KMS-11 (cell line): ENCODE measurements around the gene PPP1R1C.

Source experiments
- H2AFZ ChIP-seq: fragments of 200-600 bp; sonication (generic); 2 replicates; pipeline ENCODE4 v1.6.1; 2016; ENCODE audit warnings: antibody characterized with exemption, mixed run types, low read depth
- H3K27ac ChIP-seq: fragments of 200-600 bp; sonication (generic); 2 replicates; pipeline ENCODE4 v1.6.1; 2016; ENCODE audit warnings: mild to moderate bottlenecking, mixed run types
- H3K27me3 ChIP-seq: fragments of 200-600 bp; sonication (generic); 2 replicates; pipeline ENCODE4 v1.6.1; 2017; ENCODE audit warnings: mild to moderate bottlenecking, low read depth, mixed run types, moderate library complexity; ENCODE audit not compliant: insufficient read depth
- H3K36me3 ChIP-seq: fragments of 200-600 bp; sonication (generic); 2 replicates; pipeline ENCODE4 v1.6.1; 2017; ENCODE audit warnings: mild to moderate bottlenecking, mixed run types; ENCODE audit not compliant: insufficient read depth
- H3K4me1 ChIP-seq: fragments of 200-600 bp; sonication (generic); 2 replicates; pipeline ENCODE4 v1.6.1; 2016; ENCODE audit warnings: mild to moderate bottlenecking, low read depth, mixed run types; ENCODE audit not compliant: poor library complexity, severe bottlenecking
- H3K4me2 ChIP-seq: fragments of 200-600 bp; sonication (generic); 2 replicates; pipeline ENCODE4 v1.7.0; 2016; ENCODE audit warnings: mild to moderate bottlenecking, mixed run types
- H3K4me3 ChIP-seq: fragments of 200-600 bp; sonication (generic); IDR thresholded peaks from 2 replicates; pipeline ENCODE4 v1.6.1; 2017; ENCODE audit warnings: low read depth, low read length, mixed read lengths; ENCODE audit not compliant: insufficient read depth
- H3K79me2 ChIP-seq: fragments of 200-600 bp; sonication (generic); 2 replicates; pipeline ENCODE4 v1.6.1; 2016; ENCODE audit warnings: low read depth, mixed run types; ENCODE audit not compliant: insufficient read depth
- H3K9ac ChIP-seq: fragments of 200-600 bp; sonication (generic); 2 replicates; pipeline ENCODE4 v1.6.1; 2016; ENCODE audit warnings: mild to moderate bottlenecking, mixed run types
- H4K20me1 ChIP-seq: fragments of 200-600 bp; sonication (generic); 2 replicates; pipeline ENCODE4 v1.6.1; 2016; ENCODE audit warnings: mild to moderate bottlenecking, mixed run types; ENCODE audit not compliant: insufficient read depth
- TF ChIP-seq, protein P1 (sequence below): fragments of 200-600 bp; sonication (generic); conservative IDR thresholded peaks from 2 replicates; pipeline ENCODE4 v1.6.1; 2017; ENCODE audit warnings: low read depth, mild to moderate bottlenecking, antibody characterized with exemption, low read length, moderate library complexity, mixed read lengths

The PPP1R1C gene

GRCh38 chr2:182113334-182113733 is 127.7 kb downstream of the PPP1R1C start:
- Histone ChIP-seq H3K4me3 (no peak overlapping the region), H3K36me3 (no peaks in the 10 kb centered on the region), H4K20me1 (no peaks in the 10 kb centered on the region), H3K4me2 (no peak overlapping the region), H3K27me3 (no peaks in the 10 kb centered on the region), H3K79me2 (no peaks in the 10 kb centered on the region), H3K4me1 (no peaks in the 10 kb centered on the region), H3K9ac (no peak overlapping the region), H3K27ac (no peak overlapping the region), H2AFZ (no peak overlapping the region)
- TF ChIP-seq, protein P1, sequence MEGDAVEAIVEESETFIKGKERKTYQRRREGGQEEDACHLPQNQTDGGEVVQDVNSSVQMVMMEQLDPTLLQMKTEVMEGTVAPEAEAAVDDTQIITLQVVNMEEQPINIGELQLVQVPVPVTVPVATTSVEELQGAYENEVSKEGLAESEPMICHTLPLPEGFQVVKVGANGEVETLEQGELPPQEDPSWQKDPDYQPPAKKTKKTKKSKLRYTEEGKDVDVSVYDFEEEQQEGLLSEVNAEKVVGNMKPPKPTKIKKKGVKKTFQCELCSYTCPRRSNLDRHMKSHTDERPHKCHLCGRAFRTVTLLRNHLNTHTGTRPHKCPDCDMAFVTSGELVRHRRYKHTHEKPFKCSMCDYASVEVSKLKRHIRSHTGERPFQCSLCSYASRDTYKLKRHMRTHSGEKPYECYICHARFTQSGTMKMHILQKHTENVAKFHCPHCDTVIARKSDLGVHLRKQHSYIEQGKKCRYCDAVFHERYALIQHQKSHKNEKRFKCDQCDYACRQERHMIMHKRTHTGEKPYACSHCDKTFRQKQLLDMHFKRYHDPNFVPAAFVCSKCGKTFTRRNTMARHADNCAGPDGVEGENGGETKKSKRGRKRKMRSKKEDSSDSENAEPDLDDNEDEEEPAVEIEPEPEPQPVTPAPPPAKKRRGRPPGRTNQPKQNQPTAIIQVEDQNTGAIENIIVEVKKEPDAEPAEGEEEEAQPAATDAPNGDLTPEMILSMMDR = no peak

DNA sequence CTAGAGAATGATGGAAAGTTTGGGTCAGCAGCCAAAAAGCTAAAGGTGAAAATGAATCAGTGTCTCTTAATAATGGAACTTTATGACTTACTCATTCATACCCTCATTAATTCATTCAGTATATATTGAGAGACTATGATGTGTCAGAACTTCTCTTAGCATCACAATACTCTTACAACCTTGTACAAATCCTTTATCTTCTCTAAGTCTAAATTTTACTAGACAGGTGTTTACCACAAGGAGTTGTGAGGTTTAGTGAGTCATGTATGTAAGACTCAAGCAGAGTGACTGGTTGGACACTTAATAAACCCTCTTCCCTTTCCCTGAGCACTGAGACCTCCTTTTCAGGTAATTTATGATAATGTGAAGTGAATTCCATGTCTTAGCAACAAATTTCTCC is 129.6 kb downstream of the PPP1R1C start:
- Histone ChIP-seq H4K20me1 (no peaks in the 10 kb centered on the region), H2AFZ (no peak overlapping the region), H3K4me3 (no peak overlapping the region), H3K9ac (no peak overlapping the region), H3K79me2 (no peaks in the 10 kb centered on the region), H3K4me1 (no peaks in the 10 kb centered on the region), H3K27me3 (no peaks in the 10 kb centered on the region), H3K27ac (no peak overlapping the region), H3K36me3 (no peaks in the 10 kb centered on the region), H3K4me2 (no peak overlapping the region)
- TF ChIP-seq, protein P1 = no peak

- TF ChIP-seq, protein P1 = no peak
- Histone ChIP-seq H2AFZ (no peak overlapping the region), H3K36me3 (no peaks in the 10 kb centered on the region), H3K27ac (no peak overlapping the region), H3K9ac (no peak overlapping the region), H3K4me3 (no peak overlapping the region), H3K4me1 (no peaks in the 10 kb centered on the region), H3K79me2 (no peaks in the 10 kb centered on the region), H3K27me3 (no peaks in the 10 kb centered on the region), H3K4me2 (no peak overlapping the region), H4K20me1 (no peaks in the 10 kb centered on the region)
These were observed 131.1 kb downstream of the PPP1R1C start for GRCh38 chr2:182116774-182117173.

GRCh38 chr2:182117196-182117595 is 131.5 kb downstream of the PPP1R1C start:
- no peak overlapping the region for H3K4me3 ChIP-seq
- H3K27me3 ChIP-seq = no peaks in the 10 kb centered on the region
- no peaks in the 10 kb centered on the region for H3K79me2 ChIP-seq
- no peak overlapping the region for H2AFZ ChIP-seq
- TF ChIP-seq, protein P1 = no peak
- no peak overlapping the region for H3K27ac ChIP-seq
- no peaks in the 10 kb centered on the region for H3K4me1 ChIP-seq
- no peaks in the 10 kb centered on the region for H3K36me3 ChIP-seq
- H3K4me2 ChIP-seq = no peak overlapping the region
- H4K20me1 ChIP-seq = no peaks in the 10 kb centered on the region
- no peak overlapping the region for H3K9ac ChIP-seq
